Stimulated activated CD4-positive, alpha-beta T cell treated with anti-CD3 and anti-CD28 coated beads, TNF-alpha, amount 100 ng/mL, for 4 hours (primary cell): ENCODE measurements around the gene DEPDC4.
"Not testable (repeated sequence)": the region's sequence is repeated elsewhere in the genome, so short reads cannot be mapped to it uniquely, and the experiment has no call there.

Source experiments
- DNase-seq, 3 experiments: peaks; one replicate each; pipeline ENCODE4 v3.0.0-alpha.2; 2020; ENCODE audit warnings: low read depth in 3 of 3

The DEPDC4 gene

DNA sequence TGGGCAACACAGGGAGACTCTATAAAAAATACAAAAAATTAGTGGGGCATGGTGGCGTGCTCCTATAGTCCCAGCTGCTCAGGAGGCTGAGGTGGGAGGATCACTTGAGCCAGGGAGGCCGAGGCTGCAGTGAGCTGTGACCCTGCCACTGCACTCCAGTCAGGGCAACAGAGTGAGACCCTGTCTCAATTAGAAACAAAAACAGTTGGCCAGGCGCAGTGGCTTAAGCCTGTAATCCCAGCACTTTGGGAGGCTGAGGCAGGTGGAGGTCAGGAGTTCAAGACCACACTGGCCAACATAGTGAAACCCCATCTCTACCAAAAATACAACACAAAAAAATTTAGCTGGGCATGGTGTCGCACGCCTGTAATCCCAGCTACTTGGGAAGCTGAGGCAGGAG, 1.8 kb downstream of the DEPDC4 start:
- not testable (repeated sequence) for DNase-seq

DNA sequence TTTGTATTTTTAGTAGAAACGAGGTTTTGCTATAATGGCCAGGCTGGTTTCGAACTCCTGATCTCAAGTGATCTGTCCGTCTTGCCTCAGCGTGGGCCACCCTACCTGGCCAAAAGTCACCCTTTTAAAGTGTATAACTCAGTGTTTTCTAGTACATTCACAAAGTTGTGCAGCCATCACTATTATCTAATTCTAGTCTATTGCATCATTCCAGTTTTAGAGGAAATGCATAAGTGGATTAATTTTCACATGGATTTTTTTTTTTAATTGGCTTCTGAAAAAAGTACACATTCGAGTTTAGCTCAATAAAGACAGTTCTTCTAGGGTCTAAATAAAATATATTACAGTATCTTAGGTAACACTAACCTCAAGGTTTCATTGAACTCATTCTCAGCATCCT, 3.7 kb downstream of the DEPDC4 start:
- DNase-seq = no peak

DNA sequence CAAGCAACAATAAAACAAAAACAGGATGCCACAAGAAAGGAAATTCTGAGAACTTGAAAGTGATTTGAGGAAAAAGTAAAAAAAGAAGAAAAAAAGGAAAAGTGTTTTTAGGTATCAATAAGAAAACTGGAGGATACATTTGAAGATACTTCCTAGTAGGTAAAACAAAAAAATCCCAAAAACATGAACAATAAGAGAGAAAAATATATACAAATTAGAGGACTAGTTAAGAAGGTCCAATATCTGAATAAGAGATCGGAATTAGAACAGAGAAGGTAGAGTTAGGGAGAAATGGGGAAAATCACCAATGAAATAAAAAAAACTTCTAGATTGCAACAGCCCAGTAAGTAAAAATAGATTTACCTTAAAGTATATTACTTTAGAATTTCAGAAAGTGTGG, 8.8 kb downstream of the DEPDC4 start:
- DNase-seq = no peak

DNA sequence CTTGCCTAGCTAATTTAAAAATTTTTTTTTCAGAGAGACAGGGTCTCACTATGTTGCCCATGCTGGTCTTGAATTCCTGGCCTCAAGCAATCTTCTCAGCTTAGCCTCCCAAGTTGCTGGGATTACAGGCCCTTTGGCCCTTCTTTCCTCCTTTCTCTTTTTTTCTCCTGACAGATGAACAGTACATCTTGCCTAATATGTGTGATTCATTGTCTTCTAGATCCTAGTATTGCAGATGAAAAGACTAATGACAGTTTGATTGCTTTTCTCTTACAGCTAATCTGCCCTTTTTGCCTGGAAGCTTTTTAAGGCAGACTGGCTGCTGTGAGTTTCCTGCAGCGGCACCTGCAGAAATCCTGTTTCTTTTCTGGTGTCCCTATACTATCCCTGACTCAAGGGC, 12.0 kb downstream of the DEPDC4 start:
- no peak for DNase-seq

DNA sequence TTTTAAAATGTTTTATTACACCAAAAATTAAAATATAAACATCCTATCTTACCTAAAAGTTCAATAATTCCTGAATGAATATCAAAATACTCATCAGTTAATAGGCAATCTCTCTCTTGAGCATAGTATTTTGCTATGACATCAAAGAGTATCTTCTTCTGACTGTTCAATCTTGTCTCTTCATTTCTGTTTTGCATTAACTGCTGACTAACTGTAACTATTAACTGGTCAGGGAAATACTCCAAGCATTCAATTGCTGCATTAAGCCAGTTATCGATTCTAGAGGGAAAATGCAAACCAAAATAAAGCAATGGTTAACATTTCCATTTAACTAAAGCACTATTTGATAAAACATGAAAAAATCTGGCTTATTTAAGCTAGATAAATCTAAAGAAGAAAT, 13.4 kb downstream of the DEPDC4 start:
- no peak for DNase-seq

DNA sequence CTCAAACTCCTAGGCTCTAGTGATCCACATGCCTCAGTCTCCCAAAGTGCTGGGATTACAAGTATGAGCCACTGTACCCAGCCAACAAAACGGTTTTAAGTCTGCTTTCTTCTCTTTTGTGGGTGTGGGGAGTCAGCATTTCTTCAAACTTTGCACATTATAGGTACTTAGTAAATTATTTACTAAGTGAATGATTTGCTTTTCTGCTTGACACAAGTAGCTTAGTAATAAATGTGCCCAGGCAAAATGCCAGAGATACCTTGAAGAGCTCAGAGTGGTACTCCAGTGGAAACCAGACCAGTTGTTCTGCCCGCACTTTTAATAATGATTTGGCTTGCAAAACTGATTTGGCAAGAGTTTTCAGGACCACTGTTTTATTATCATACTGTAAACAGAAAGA, 15.0 kb downstream of the DEPDC4 start:
- DNase-seq = no peak

DNA sequence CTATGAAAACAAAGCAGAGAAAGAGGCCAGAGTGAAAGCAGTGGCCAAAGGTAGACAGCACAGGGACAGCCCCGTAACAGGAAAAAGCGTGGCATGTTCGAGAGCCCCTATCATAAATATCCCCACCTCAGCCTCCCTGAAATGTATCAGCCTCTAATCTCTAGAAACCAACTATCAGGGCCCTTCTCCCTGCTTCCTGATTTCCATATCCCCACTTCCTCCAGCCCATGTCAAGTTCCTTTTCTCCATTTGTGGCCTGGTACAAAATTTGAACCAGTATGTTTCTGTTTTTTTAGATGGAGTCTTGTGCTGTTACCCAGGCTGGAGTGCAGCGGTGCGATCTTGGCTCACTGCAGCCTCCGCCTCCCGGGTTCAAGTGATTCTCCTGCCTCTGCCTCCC, 16.9 kb downstream of the DEPDC4 start:
- no peak for DNase-seq

DNA sequence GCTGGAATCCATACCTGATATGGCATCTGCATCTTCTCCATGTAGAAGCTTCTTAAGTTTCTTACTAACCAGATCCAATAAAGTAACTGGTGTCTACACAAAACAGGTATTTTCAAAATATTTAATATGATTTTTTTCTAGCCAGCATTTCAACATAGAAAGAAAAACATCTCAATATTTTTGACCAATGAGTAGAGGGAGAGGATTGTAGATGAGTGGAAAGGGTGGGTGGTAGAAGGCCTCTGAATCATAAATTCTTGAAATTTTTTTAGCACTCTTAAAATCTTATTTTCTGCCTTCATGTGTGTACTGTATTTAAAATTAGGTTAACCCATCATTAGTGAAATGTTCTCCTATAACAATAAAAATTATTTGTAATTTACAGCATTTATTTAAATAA, 18.0 kb downstream of the DEPDC4 start:
- no peak for DNase-seq

DNA sequence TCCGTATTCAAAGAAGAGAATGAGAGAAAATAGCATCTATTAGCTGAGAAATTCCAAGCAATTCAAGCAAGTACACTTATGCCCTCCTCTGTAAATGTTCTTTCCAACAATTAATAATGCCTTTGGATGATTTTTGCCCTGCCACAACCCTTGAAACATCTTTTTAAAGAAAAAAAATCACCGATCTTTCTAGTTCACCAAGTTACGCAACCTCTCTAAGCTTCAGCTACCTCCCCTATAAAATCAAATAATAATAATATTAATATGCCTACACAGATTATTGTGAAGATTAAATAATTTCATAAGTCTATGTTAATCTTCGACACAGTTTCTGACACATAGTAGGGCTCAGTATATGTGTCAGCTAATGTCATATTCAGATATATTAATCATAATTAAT, 19.1 kb downstream of the DEPDC4 start:
- no peak for DNase-seq

DNA sequence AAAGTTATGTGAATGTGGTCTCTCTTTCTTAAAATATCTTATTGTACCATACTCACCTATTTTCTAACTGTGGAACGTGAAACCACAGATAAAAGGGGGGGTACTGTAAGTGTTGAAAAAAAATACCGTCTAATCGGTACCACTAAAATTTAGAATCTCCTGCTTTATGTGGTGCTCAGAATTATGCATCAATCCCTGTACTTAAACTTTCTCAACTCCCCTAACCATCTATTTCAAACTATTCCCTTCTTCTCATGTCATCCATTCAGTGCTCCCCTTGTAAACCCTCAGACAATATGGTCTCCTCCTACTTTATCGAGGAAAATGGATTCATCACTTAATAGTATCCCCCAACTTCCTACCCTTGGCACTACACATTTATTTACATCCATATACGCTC, 23.7 kb downstream of the DEPDC4 start:
- DNase-seq = no peak

DNA sequence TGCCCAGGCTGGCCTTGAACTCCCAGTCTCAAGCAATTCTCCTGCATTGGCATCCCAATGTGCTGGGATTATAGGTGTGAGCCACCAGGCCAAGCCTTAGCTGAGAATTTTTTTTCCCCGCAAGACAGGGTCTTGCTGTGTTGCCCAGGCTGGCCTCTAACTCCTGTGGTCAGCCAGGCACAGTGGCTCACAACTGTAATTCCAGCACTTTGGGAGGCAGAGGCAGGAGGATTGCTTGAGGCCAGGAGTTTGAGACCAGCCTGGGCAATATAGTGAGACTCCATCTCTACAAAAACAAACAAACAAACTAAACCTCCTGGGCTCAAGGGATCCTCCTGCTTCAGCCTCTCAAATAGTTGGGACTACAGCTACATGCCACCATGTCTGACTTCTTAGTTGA, 27.3 kb downstream of the DEPDC4 start:
- no peak for DNase-seq

DNA sequence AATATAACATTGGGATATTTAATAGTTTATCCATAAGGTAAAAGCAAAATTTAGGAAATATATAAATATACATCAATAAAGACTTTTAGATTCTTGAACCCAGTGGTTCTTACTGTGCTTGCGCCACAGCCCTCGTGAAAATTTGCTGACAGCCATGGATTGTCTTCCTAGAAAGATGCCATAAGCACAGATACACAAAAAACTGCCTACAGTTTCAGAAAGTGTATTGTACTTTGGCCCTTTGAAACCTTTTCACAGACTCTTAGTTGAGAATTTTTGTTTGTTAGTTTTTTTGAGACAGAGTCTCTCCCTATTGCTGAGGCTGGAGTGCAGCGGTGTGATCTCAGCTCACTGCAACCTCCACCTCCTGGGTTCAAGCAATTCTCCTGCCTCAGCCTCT, 28.1 kb downstream of the DEPDC4 start:
- no peak for DNase-seq

DNA sequence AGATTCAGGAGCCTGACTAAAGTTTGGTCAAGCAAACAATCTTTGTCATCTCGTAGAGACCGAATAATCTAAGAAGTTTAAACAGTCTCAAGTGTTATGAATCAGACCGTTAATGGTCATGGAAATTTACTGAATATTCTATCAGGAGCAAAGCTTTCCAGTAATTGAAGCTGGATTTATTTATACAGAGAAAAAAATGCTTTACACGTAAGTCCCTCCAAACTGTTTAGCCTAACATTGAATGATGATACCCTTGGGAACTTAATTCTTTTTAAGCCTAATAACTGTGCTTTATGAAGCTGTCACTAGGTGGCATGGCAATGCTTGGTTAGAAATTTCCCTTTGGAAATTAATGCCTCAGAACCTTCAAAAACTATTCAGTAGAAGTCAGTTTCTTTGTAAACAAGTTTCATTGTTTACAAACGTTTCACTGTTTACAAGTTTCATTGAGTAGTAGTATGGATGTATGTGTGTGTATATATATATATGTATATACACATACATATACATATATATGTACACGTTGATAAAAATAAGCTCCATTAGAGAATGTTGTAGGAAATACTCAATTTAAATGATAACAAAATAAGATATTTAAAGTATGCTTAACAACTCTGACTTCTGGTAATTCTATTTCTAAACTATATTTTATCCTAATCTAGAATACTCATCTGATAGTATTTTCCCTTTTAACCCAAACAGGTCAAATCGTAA, 32.1 kb downstream of the DEPDC4 start:
- no peak for DNase-seq

DNA sequence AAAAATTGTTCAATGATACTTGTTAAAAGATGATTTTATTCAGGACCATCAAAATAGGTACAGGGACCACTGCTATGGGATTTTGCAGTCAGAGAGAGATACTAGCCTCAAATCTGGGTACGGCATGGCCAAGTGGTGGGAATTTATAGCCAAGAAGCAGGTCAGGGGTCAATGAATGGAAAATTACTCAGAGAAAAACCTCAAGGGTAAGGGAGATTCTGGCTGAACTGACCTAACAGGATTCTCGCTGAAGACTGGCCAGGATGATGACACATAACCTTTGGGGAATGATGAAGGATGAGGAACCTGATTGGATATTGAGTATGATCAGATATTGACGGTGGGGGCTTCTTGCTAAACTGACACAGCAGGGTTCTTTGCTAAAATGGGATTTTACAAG, 32.7 kb downstream of the DEPDC4 start:
- no peak for DNase-seq

DNA sequence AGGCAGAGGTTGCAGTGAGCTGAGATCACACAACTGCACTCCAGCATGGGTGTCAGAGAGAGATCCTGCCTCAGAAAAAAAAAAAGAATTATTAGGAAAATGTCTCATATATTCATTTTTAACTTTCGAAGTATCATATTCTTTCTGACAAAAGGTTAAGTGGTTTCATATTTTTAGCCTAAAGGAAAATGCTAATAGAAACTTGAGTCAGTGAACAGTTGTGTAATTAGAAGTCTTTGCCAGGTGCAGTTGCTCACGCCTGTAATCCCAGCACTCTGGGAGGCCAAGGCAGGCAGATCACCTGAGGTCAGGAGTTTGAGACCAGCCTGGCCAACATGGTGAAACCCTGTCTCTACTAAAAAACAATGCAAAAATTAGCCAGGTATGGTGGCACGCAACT, 35.0 kb downstream of the DEPDC4 start:
- DNase-seq = not testable (repeated sequence)

DNA sequence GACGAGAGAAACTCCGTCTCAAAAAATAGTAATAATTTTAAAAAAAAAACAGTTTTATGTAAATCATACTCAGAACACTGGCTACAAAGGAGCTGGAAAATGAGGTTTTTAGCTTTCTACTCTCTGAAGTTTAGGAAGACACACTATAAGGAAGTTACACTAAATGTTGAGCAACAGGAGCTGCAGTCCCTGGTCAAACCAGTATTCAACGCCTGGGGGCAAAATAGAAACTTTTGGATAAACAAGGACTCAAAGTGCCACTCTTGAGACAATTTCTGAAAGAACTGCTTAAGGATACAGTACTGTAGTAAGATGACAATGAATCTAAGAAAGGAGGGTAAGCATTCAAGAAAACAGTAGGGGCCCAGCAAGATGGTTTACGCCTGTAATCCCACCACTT, 37.0 kb downstream of the DEPDC4 start:
- DNase-seq = no peak

DNA sequence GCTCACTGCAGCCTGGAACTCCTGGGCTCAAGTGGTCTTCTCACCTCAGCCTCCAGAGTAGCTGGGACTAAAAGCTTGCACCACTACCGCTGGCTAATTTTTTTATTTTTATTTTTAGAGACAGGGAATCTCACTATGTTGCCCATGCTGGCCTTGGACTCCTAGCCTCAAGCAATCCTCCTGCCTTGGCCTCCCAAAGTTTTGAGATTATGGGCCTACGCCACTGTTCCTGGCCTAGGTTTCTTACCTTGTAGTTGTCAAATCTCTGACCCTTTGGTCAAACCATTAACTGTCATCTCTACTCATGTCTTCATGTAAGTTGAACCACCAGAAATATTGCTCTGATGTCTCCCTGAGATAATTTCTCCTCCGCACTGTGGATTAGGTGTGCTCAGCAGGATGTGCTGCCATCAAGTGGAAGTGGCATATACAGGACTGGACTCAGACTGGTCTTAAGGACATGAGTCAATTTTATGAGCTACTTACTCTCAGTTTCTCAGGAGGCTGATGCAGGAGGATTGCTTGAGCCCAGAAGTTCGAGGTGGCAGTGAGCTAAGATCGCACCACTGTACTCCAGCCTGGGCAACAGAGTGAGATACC, 37.7 kb downstream of the DEPDC4 start:
- DNase-seq = no peak

DNA sequence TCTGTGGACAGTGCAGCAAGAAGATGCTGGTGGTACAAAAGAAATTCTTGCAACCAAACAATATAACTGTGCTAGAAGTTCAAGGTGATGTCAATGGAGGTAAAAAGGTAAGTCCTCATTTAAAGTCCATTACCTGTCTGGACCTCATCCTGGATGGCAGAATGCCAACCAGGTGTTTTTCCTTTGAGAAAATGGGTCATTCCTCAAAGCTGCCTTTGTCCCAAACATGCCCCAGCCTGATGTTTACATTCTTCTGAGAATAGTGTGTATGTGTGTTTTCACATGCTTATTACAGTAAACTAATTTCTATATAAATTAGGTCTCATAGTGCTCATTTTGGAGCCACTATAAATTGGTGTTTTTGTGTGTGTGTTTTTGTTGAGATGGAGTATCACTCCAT, 41.4 kb downstream of the DEPDC4 start:
- no peak for DNase-seq

DNA sequence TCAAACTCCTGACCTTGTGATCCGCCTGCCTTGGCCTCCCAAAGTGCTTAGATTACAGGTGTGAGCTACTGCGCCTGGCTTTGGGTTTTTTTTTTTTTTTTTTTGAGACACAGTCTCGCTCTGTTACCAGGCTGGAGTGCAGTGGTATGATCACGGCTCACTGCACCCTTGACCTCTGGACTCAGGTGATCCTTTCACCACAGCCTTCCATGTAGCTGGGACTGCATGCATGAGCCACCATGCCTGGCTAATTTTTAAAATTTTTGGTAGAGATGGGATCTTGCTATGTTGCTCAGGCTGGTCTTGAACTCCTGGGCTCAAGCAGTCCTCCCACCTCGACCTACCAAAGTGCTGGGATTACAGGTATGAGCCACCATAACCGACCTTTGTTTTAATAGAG, 44.7 kb downstream of the DEPDC4 start:
- DNase-seq = not testable (repeated sequence)

DNA sequence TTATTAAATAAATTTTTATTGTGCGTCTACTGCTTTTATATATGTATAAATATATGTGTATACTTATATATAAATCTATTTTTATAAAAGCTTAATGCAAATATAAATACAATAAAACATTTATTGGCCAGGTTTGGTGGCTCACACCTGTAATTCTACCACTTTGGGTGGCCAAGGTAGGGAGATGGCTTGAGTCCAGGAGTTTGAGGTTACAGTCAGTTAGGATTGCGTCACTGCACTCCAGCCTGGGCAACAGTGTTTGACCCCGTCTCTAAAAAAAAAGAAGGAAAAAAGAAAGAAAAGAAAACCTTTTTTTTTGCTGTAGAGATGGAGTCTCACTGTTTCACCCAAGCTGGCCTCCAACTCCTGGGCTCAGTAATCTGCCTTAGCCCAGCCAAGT, 45.4 kb downstream of the DEPDC4 start:
- DNase-seq = no peak

DNA sequence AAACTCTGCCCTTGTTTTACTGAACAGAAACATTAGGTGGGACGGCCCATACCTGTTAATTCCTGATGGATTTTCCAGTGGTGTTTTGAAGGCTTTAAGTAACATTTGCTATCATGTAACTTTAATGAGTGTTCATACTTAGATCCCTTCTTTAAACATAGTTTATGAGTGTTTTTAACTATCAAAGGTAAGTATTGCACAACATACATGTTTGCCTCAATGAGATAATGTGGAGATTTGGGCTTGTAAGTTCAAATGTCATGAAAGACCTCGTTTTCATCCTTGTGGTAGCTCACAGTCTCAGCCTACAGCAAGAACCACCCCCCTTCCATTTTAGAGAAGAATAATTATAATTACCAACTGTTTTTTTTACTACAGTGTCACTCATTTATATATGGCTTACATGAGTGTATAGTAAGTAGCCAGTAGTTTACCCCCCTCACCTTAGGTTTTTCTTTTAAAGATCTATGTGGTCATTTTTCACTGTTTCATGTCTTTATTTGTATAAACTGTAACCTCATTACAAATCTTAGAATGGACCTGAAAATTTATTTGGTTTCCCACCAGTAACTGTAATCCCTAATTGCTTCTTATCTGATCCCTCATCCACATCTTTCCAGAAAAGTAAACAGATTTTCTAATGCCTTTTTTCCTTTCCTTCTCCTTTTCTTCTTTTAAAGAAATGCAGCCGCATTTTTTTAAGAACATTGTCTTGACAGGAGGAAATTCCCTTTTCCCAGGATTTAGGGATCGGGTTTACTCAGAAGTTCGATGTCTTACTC, 47.4 kb downstream of the DEPDC4 start:
- DNase-seq = no peak

DNA sequence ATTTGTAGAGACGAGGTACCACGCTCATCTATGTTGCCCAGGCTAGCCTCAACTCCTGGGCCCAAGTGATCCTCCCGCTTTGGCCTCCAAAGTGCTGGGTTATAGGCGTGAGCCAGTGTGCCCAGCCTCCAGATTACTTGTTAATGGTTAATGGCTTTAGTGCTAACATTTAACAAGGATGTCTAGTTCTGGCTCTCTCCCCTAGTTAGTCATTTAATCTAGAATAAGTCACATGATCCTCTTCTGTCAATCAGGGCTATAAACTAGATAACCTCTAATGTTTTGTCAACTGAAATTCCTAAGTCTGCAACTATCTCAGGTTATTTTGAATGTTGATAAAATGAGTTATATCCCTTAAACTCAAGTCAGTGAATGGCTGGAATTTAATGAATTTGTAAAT, 50.5 kb downstream of the DEPDC4 start:
- no peak for DNase-seq

DNA sequence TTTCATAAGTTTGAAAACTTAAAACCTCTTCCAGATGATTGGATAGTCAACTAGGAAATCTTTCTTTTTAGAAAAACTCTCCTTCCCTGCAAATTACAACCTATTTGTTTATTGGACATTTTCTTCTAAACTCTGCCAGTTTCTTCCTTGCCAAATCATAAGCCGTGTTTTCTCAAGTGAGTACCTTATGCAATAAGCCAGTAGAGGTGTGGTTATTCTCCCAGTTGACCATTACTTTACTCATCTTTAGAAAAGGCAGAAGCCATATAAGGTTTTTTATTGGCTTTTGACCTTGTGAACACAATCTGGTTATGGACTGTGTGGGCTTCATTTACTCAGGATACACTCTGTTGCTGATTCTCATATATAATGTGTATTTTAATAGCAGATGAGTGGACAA, 51.7 kb downstream of the DEPDC4 start:
- DNase-seq = no peak
